Measurements from ENCODE around the gene RFX3.

The RFX3 gene

GRCh38 chr9:3525836-3526164, at the start of gene RFX3:
TSS of gene RFX3 (minus strand) at chr9:3526001. CDS start at chr9:3395588, 130,413 bp downstream.
- DNase-seq: peak; percentile 95

- no peak for DNase-seq
These were observed 45.7 kb upstream of the RFX3 start for GRCh38 chr9:3571500-3571899.

- DNase-seq: no peak
These were observed 43.7 kb upstream of the RFX3 start for GRCh38 chr9:3569529-3569928.

GRCh38 chr9:3567988-3568387, 42.2 kb upstream of the RFX3 start:
- DNase-seq: no peak

GRCh38 chr9:3553076-3553765, 27.4 kb upstream of the RFX3 start:
- DNase-seq: no peak

- DNase-seq: no peak
These were observed 23.4 kb upstream of the RFX3 start for GRCh38 chr9:3549225-3549624.

GRCh38 chr9:3548648-3549047, 22.8 kb upstream of the RFX3 start:
- no peak for DNase-seq

GRCh38 chr9:3541206-3541605, 15.4 kb upstream of the RFX3 start:
- no peak for DNase-seq

GRCh38 chr9:3534614-3535404, 9.0 kb upstream of the RFX3 start:
- no peak for DNase-seq

- DNase-seq: no peak
These were observed 6.4 kb upstream of the RFX3 start for GRCh38 chr9:3532158-3532557.

GRCh38 chr9:3528451-3528850, 2.6 kb upstream of the RFX3 start:
- peak; percentile 89 for DNase-seq

- DNase-seq: peak; percentile 59
These were observed 1.5 kb upstream of the RFX3 start for GRCh38 chr9:3526997-3527940.

GRCh38 chr9:3526165-3526996, 580 bp upstream of the RFX3 start:
- DNase-seq: peak; percentile 92

GRCh38 chr9:3525096-3525835, 535 bp downstream of the RFX3 start:
- no peak for DNase-seq

GRCh38 chr9:3521966-3522365, 3.8 kb downstream of the RFX3 start:
- DNase-seq: no peak

- DNase-seq: no peak
These were observed 5.2 kb downstream of the RFX3 start for GRCh38 chr9:3520564-3520963.

GRCh38 chr9:3517377-3518048, 8.3 kb downstream of the RFX3 start:
- DNase-seq: no peak

GRCh38 chr9:3516667-3517330, 9.0 kb downstream of the RFX3 start:
- no peak for DNase-seq

GRCh38 chr9:3515405-3515804, 10.4 kb downstream of the RFX3 start:
- no peak for DNase-seq

- DNase-seq: no peak
These were observed 11.0 kb downstream of the RFX3 start for GRCh38 chr9:3514786-3515185.

All from activated CD4-positive, alpha-beta T cell treated with anti-CD3 and anti-CD28 coated beads, Interleukin-2, Interleukin-6, amounts not matched to agents 100 ng/mL and 50 ng/mL, durations not matched to agents 16 hours and 8 hours (primary cell).